A673 (cell line): ENCODE measurements around the gene CFAP161. TPM values are rescaled to one million over a fixed set of nuclear protein-coding genes. Genes with fewer than 3 reads are reported as not detected.

Experiments
- BruUV-seq: library from RNA; stranded (reverse); fragments of 400-500 nt; replicated peaks from 2 replicates; lab custom pipeline; 2021; lab: Mats Ljungman, UMichigan
- CTCF ChIA-PET: fragments of 300-600 bp; sonication (Branson Sonifier 250); formaldehyde crosslinking; loops from one replicate; lab custom pipeline; 2022; ENCODE audit warnings: antibody characterized with exemption; lab: Charles Lee
- POLR2A ChIA-PET: fragments of 300-600 bp; sonication (Branson Sonifier 250); formaldehyde crosslinking; loops from one replicate; lab custom pipeline; 2022; ENCODE audit warnings: antibody characterized with exemption; ENCODE audit not compliant: low non-redundant PET; lab: Charles Lee
- DNase-seq: peaks from one replicate; pipeline ENCODE4 v3.0.0-alpha.2; 2015; ENCODE audit warnings: low spot score
- H3K27ac ChIP-seq: fragments of 200-600 bp; sonication (generic); 2 replicates; pipeline ENCODE4 v1.5.1; 2016; ENCODE audit warnings: mixed run types, low read depth, mild to moderate bottlenecking, mixed read lengths, antibody characterized with exemption, low read length; ENCODE audit not compliant: poor library complexity, severe bottlenecking
- H3K27me3 ChIP-seq: fragments of 200-600 bp; sonication (generic); replicated peaks from 2 replicates; pipeline ENCODE4 v1.6.1; 2017; ENCODE audit warnings: mixed run types, low read depth, mild to moderate bottlenecking, mixed read lengths, antibody characterized with exemption, low read length; ENCODE audit not compliant: insufficient read depth, poor library complexity
- H3K36me3 ChIP-seq: fragments of 200-600 bp; sonication (generic); 2 replicates; pipeline ENCODE4 v1.6.1; 2016; ENCODE audit warnings: mixed run types, mild to moderate bottlenecking, mixed read lengths, antibody characterized with exemption, low read length; ENCODE audit not compliant: insufficient read depth, poor library complexity, severe bottlenecking
- H3K4me1 ChIP-seq: fragments of 200-600 bp; sonication (generic); 2 replicates; pipeline ENCODE4 v1.6.1; 2017; ENCODE audit warnings: mixed run types, mild to moderate bottlenecking, mixed read lengths, antibody characterized with exemption, low read length; ENCODE audit not compliant: insufficient read depth, poor library complexity, severe bottlenecking
- H3K4me3 ChIP-seq: fragments of 200-600 bp; sonication (generic); 2 replicates; pipeline ENCODE4 v1.5.1; 2016; ENCODE audit warnings: low read depth, mixed run types, mild to moderate bottlenecking, mixed read lengths, low read length; ENCODE audit not compliant: poor library complexity, severe bottlenecking
- H3K9me3 ChIP-seq: fragments of 200-600 bp; sonication (generic); 2 replicates; pipeline ENCODE4 v1.6.1; 2016; ENCODE audit warnings: mixed run types, low read depth, mild to moderate bottlenecking, mixed read lengths, antibody characterized with exemption, low read length; ENCODE audit not compliant: poor library complexity, severe bottlenecking
- EZH2 ChIP-seq: fragments of 200-600 bp; sonication (generic); IDR thresholded peaks from 2 replicates; pipeline ENCODE4 v1.6.1; 2017; ENCODE audit warnings: borderline replicate concordance, low read depth, mild to moderate bottlenecking, mixed read lengths, antibody characterized with exemption, low read length; ENCODE audit not compliant: poor library complexity, severe bottlenecking
- intact Hi-C: fragments of 100-400 bp; cut with micrococcal nuclease; formaldehyde crosslinking; loops from one replicate; pipeline ENCODE4 v1.10.0; 2022; ENCODE audit not compliant: unreplicated experiment
- total RNA-seq: library from RNA; stranded (reverse); gene quantifications from 2 replicates; pipeline ENCODE4 v1.2.3, GENCODE V29; 2021
- TF ChIP-seq, protein P1 (sequence below): fragments of 300-800, 200-600 bp; sonication (generic); conservative IDR thresholded peaks from 2 replicates; pipeline ENCODE4 v1.5.1; 2017; ENCODE audit warnings: low read depth, mild to moderate bottlenecking, antibody characterized with exemption, low read length, moderate library complexity, mixed read lengths

CFAP161 gene
- total RNA-seq, 1 experiment from 2014 or later: 2.8 TPM

GRCh38 chr15:81175496-81175895 lies 41.4 kb downstream of the CFAP161 start:
- Histone ChIP-seq H3K27me3 (peaks cover 9% of the 10 kb centered on the region), H3K36me3 (no peaks in the 10 kb centered on the region), H3K9me3 (no peaks in the 10 kb centered on the region), H3K4me3 (no peak overlapping the region), H3K27ac (no peak overlapping the region), H3K4me1 (no peaks in the 10 kb centered on the region)
- DNase-seq: no peak
- no peak for TF ChIP-seq EZH2
- TF ChIP-seq, protein P1, sequence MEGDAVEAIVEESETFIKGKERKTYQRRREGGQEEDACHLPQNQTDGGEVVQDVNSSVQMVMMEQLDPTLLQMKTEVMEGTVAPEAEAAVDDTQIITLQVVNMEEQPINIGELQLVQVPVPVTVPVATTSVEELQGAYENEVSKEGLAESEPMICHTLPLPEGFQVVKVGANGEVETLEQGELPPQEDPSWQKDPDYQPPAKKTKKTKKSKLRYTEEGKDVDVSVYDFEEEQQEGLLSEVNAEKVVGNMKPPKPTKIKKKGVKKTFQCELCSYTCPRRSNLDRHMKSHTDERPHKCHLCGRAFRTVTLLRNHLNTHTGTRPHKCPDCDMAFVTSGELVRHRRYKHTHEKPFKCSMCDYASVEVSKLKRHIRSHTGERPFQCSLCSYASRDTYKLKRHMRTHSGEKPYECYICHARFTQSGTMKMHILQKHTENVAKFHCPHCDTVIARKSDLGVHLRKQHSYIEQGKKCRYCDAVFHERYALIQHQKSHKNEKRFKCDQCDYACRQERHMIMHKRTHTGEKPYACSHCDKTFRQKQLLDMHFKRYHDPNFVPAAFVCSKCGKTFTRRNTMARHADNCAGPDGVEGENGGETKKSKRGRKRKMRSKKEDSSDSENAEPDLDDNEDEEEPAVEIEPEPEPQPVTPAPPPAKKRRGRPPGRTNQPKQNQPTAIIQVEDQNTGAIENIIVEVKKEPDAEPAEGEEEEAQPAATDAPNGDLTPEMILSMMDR: no peak
- ChIA-PET POLR2A (no interaction called here), CTCF (no interaction called here)
- intact Hi-C loops: no loop called here
- BruUV-seq: no TSS peak

GRCh38 chr15:81176291-81176893 lies 42.3 kb downstream of the CFAP161 start:
- Histone ChIP-seq H3K36me3 (no peaks in the 10 kb centered on the region), H3K9me3 (no peaks in the 10 kb centered on the region), H3K4me3 (no peak overlapping the region), H3K27me3 (peaks cover 8% of the 10 kb centered on the region), H3K4me1 (no peaks in the 10 kb centered on the region), H3K27ac (no peak overlapping the region)
- intact Hi-C loops: no loop called here
- DNase-seq: no peak
- ChIA-PET CTCF (no interaction called here), POLR2A (no interaction called here)
- TF ChIP-seq, protein P1: no peak
- TF ChIP-seq EZH2: no peak
- BruUV-seq: no TSS peak

DNA sequence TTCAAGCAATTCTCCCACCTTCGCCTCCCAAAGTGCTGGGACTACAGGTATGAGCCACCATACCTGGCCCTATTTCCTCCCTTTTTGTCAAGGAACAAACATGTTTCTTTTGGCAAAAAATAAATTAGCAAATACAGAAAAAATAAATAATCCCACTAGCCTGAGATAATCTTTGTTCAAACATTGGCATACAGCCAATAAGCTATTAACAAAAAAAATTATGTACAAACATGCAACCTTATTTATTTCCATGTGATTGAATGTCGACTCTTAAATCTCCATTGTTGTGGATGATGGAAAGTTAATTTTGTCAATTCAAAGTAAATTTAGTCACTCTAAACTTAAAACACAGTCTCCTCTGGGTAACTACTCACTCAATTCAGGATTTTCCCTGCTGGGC lies 44.3 kb downstream of the CFAP161 start:
- intact Hi-C loops: no loop called here
- DNase-seq: no peak
- CTCF ChIA-PET: no interaction called here
- TF ChIP-seq EZH2: no peak
- TF ChIP-seq, protein P1: no peak
- no peaks in the 10 kb centered on the region for H3K9me3 ChIP-seq
- H3K36me3 ChIP-seq: no peaks in the 10 kb centered on the region
- BruUV-seq: no TSS peak
- no peak overlapping the region for H3K4me3 ChIP-seq
- POLR2A ChIA-PET: no interaction called here
- no peaks in the 10 kb centered on the region for H3K4me1 ChIP-seq
- H3K27ac ChIP-seq: no peak overlapping the region
- peaks cover 5% of the 10 kb centered on the region for H3K27me3 ChIP-seq
